Measurements from ENCODE around the gene TRIM22. TPM values are rescaled to one million over a fixed set of nuclear protein-coding genes. Genes with fewer than 3 reads are reported as not detected.
"Not testable (repeated sequence)": the region's sequence is repeated elsewhere in the genome, so short reads cannot be mapped to it uniquely, and the experiment has no call there.

Gene TRIM22
- total RNA-seq, 1 experiment from 2014 or later: 0.81 TPM

DNA sequence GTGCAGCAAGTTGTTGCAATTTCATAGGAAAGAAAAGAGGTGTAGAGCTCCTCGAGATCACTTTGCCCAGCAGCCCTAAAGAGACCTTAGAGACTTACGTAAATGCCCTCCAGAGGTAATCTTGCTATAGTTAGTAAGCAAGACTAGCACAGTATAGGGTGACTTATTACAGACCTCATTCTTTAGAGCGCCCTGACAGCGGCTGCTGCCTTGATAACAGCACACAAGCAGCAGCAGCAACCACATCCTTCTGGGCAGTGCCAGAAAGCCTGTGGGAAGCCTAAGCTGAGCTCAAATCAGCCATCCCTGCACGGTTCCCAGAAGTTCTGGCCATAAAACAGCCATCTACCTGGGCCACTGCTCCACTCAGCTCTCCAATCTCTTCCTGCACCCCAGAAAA lies 24.1 kb downstream of the TRIM22 start:
- Histone ChIP-seq H3K27ac (no peak overlapping the region), H3K9me3 (ENCODE audit: insufficient read depth, low read depth) (no peaks in the 10 kb centered on the region), H3K9me2 (ENCODE audit: insufficient read depth) (no peaks in the 10 kb centered on the region), H3F3A (ENCODE audit: insufficient read depth, low read depth) (no peaks in the 10 kb centered on the region), H4K20me1 (ENCODE audit: insufficient read depth) (no peaks in the 10 kb centered on the region), H3K36me3 (ENCODE audit: low read depth) (no peaks in the 10 kb centered on the region), H3K4me2 (no peak overlapping the region), H2AFZ (no peak overlapping the region), H3K4me3 (no peak overlapping the region), H3K79me2 (ENCODE audit: low read depth) (no peaks in the 10 kb centered on the region), H3K27me3 (ENCODE audit: insufficient read depth, low read depth) (no peaks in the 10 kb centered on the region; the same call in 1 of the 2 replicates), H3K4me1 (replicated peaks; ENCODE audit: insufficient read depth) (no peaks in the 10 kb centered on the region)
- POLR2A ChIA-PET (ENCODE audit: unreplicated experiment): interaction anchor here (0.6 kb wide), 1 partner anchor 100 kb away, joined by 4 read pairs; no protein-coding TSS in a partner anchor
- DNase-seq: no peak
- TF ChIP-seq, protein P1, sequence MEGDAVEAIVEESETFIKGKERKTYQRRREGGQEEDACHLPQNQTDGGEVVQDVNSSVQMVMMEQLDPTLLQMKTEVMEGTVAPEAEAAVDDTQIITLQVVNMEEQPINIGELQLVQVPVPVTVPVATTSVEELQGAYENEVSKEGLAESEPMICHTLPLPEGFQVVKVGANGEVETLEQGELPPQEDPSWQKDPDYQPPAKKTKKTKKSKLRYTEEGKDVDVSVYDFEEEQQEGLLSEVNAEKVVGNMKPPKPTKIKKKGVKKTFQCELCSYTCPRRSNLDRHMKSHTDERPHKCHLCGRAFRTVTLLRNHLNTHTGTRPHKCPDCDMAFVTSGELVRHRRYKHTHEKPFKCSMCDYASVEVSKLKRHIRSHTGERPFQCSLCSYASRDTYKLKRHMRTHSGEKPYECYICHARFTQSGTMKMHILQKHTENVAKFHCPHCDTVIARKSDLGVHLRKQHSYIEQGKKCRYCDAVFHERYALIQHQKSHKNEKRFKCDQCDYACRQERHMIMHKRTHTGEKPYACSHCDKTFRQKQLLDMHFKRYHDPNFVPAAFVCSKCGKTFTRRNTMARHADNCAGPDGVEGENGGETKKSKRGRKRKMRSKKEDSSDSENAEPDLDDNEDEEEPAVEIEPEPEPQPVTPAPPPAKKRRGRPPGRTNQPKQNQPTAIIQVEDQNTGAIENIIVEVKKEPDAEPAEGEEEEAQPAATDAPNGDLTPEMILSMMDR (conservative IDR thresholded peaks at IDR 0.05): no peak
- TF ChIP-seq EZH2 (IDR thresholded peaks at IDR 0.05; ENCODE audit: low read depth): no peak
- CTCF ChIA-PET: no interaction called here
- no TSS peak for BruUV-seq (replicated peaks)
- intact Hi-C loops (cut with micrococcal nuclease; ENCODE audit: unreplicated experiment): loop anchor here (2.0 kb wide), 1 partner anchor 237 kb away; no protein-coding TSS in a partner anchor

DNA sequence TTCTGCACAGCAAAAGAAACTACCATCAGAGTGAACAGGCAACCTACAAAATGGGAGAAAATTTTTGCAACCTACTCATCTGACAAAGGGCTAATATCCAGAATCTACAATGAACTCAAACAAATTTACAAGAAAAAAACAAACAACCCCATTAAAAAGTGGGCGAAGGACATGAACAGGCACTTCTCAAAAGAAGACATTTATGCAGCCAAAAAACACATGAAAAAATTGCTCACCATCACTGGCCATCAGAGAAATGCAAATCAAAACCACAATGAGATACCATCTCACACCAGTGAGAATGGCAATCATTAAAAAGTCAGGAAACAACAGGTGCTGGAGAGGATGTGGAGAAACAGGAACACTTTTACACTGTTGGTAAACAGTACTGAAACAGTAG lies 26.9 kb downstream of the TRIM22 start:
- H3K36me3 ChIP-seq (ENCODE audit: low read depth): not testable (repeated sequence)

DNA sequence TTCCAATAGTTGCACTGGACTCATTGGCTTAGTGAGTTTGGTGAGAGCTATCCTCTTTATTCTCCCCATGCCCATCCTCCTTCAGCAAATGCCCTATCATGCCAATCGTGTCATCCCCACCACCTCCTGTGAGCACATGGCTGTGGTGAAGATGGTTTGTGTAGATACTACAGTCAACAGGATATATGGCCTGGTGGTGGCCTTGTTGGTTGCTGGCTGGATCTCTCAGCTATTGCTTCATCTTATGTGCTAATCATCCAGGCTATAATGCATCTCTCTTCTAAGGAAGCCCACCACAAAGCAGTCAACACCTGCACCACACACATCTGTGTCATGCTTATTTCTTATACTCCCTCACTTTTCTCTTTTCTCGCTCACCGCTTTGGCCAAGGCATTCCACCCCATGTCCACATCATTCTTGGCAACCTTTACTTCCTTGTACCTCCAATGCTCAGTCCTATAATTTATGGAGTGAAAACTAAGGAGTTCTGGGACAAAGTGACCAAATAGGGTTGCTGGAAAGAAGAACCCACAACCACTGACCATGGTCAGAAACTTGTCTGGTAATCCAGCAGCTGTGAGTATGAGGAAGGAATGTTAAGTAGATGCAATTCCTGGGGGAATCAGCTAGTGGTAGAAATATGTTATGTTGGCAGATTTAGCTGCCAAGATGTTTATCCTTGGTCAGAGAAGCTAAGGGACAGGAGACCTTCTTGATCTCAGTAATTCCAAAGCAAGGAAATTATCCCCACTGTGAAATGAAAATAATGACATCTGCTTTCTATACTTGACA lies 30.3 kb downstream of the TRIM22 start:
- Histone ChIP-seq H3K4me2 (no peak overlapping the region), H3K27me3 (ENCODE audit: insufficient read depth, low read depth) (no peaks in the 10 kb centered on the region; the same call in 1 of the 2 replicates)

More for the DNA sequence above, 26.9 kb downstream of the TRIM22 start:
- H3K27ac ChIP-seq; H2AFZ ChIP-seq; H3F3A ChIP-seq (ENCODE audit: insufficient read depth, low read depth); intact Hi-C loops (cut with micrococcal nuclease; ENCODE audit: unreplicated experiment); H3K4me2 ChIP-seq; H3K4me1 ChIP-seq (replicated peaks; ENCODE audit: insufficient read depth); H3K27me3 ChIP-seq (ENCODE audit: insufficient read depth, low read depth); DNase-seq; H3K9me3 ChIP-seq (ENCODE audit: insufficient read depth, low read depth); CTCF ChIA-PET; BruUV-seq (replicated peaks); H3K9me2 ChIP-seq (ENCODE audit: insufficient read depth); H4K20me1 ChIP-seq (ENCODE audit: insufficient read depth); H3K79me2 ChIP-seq (ENCODE audit: low read depth); H3K4me3 ChIP-seq; POLR2A ChIA-PET (ENCODE audit: unreplicated experiment): not testable (repeated sequence)

More for the DNA sequence above, 30.3 kb downstream of the TRIM22 start:
- no peaks in the 10 kb centered on the region for H3K9me2 ChIP-seq (ENCODE audit: insufficient read depth)
- H2AFZ ChIP-seq: no peak overlapping the region
- BruUV-seq (replicated peaks): no TSS peak
- no peaks in the 10 kb centered on the region for H3K9me3 ChIP-seq (ENCODE audit: insufficient read depth, low read depth)
- H3K36me3 ChIP-seq (ENCODE audit: low read depth): no peaks in the 10 kb centered on the region
- H3K27ac ChIP-seq: no peak overlapping the region
- no peaks in the 10 kb centered on the region for H3K79me2 ChIP-seq (ENCODE audit: low read depth)
- CTCF ChIA-PET: no interaction called here
- DNase-seq: no peak
- POLR2A ChIA-PET (ENCODE audit: unreplicated experiment): no interaction called here
- TF ChIP-seq, protein P1 (conservative IDR thresholded peaks at IDR 0.05): no peak
- no peak for TF ChIP-seq EZH2 (IDR thresholded peaks at IDR 0.05; ENCODE audit: low read depth)
- H3K4me3 ChIP-seq: no peak overlapping the region
- H4K20me1 ChIP-seq (ENCODE audit: insufficient read depth): no peaks in the 10 kb centered on the region
- no peaks in the 10 kb centered on the region for H3F3A ChIP-seq (ENCODE audit: insufficient read depth, low read depth)
- intact Hi-C loops (cut with micrococcal nuclease; ENCODE audit: unreplicated experiment): no loop called here
- no peaks in the 10 kb centered on the region for H3K4me1 ChIP-seq (replicated peaks; ENCODE audit: insufficient read depth)

Data from PC-9 (cell line).